Tibial nerve (tissue), 4 donors: ENCODE data around the gene IP6K1. TPM values are rescaled to one million over a fixed set of nuclear protein-coding genes. Genes with fewer than 3 reads are reported as not detected.
"Not testable (repeated sequence)": the region's sequence is repeated elsewhere in the genome, so short reads cannot be mapped to it uniquely, and the experiment has no call there.

Experiments used
- DNase-seq, 2 donors: peaks; one replicate each; pipeline ENCODE4 v3.0.0-alpha.2; 2019; ENCODE audit warnings: low spot score in 2 of 2
- H3K27ac ChIP-seq, 4 donors: fragments of 200-600 bp; sonication (generic) in 3 of 4; one replicate each; pipeline ENCODE4 v1.5.1; 2017 to 2019; ENCODE audit warnings: mild to moderate bottlenecking in 1 of 4
- H3K27me3 ChIP-seq, 2 donors: fragments of 200-600 bp; sonication (generic) in 1 of 2; one replicate each; pipeline versions ENCODE4 v1.5.1 to v1.6.0; 2017 to 2019
- H3K36me3 ChIP-seq, 3 donors: fragments of 200-600 bp; sonication (generic); one replicate each; pipeline ENCODE4 v1.5.1; 2018 to 2019
- H3K4me1 ChIP-seq, 4 donors: fragments of 200-600 bp; sonication (generic) in 3 of 4; one replicate each; pipeline ENCODE4 v1.5.1; 2017 to 2019
- H3K4me3 ChIP-seq, 4 donors: fragments of 200-600 bp; sonication (generic) in 3 of 4; one replicate each; pipeline ENCODE4 v1.5.1; 2017 to 2019; ENCODE audit warnings: mild to moderate bottlenecking in 1 of 4, moderate library complexity in 1 of 4
- H3K9me3 ChIP-seq, 4 donors: fragments of 200-600 bp; sonication (generic) in 3 of 4; one replicate each; pipeline ENCODE4 v1.5.1; 2017 to 2019
- EP300 ChIP-seq, 2 donors: sonication (generic); formaldehyde crosslinking; IDR thresholded peaks; one replicate each; pipeline ENCODE4 v1.6.1; 2017; ENCODE audit warnings: antibody characterized with exemption in 2 of 2, mild to moderate bottlenecking in 1 of 2
- POLR2A ChIP-seq, 2 donors: fragments of 450-650 bp; IDR thresholded peaks; one replicate each; pipeline ENCODE4 v1.6.1; 2017; ENCODE audit warnings: antibody characterized with exemption in 2 of 2, mild to moderate bottlenecking in 2 of 2, moderate library complexity in 2 of 2
- WGBS, 2 donors: methylation state at CpG; one replicate each; pipeline ENCODE4 v1.1.5; 2018; 5-methylcytosine and 5-hydroxymethylcytosine counted together
- total RNA-seq, 4 donors: library from RNA; depleted of rRNA; stranded (reverse); fragments of >200 nt; gene quantifications; one replicate each; pipeline ENCODE4 v1.1.0, GENCODE V29; 2016
- TF ChIP-seq, protein P1 (sequence below), 5 experiments: fragments of 200-600 bp in 3 of 5; fragments of 450-650 bp in 2 of 5; sonication (generic) in 3 of 5; IDR thresholded peaks; one replicate each; pipeline ENCODE4 v1.5.1; 2016 to 2019; ENCODE audit warnings: antibody characterized with exemption in 5 of 5, mild to moderate bottlenecking in 3 of 5, moderate library complexity in 2 of 5

Gene IP6K1
- total RNA-seq, 4 donors from 2014 or later = 43.2 to 77.5 (median 50.7) TPM

DNA sequence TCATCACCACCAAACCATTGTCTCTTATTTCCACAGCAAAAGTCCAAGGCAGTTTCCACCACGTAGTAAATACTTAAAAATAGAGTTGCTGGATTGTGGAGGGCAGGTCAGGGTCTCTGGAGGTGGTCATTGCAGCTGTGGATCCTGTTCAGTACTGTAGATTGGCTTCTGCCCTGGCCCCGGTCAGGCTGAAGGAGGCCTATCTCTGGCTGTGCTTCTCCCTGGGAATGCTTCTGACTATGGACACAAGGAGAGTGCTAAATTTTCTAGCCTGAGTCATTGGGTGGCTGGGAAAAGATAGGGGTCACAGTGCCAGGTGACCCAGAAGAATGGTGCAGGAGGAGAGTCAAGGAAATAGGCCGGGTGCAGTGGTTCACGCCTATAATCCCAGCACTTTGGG, 36.3 kb downstream of the IP6K1 start:
- Histone ChIP-seq H3K9me3 (no peaks in the 10 kb centered on the region), H3K4me3 (no peak overlapping the region), H3K36me3 (peaks cover 0 to 29% (median 6%) of the 10 kb centered on the region in 3 donors), H3K27me3 (no peaks in the 10 kb centered on the region), H3K4me1 (peaks cover 0 to 59% (median 9%) of the 10 kb centered on the region in 4 donors), H3K27ac (no peak overlapping the region)
- TF ChIP-seq, protein P1, sequence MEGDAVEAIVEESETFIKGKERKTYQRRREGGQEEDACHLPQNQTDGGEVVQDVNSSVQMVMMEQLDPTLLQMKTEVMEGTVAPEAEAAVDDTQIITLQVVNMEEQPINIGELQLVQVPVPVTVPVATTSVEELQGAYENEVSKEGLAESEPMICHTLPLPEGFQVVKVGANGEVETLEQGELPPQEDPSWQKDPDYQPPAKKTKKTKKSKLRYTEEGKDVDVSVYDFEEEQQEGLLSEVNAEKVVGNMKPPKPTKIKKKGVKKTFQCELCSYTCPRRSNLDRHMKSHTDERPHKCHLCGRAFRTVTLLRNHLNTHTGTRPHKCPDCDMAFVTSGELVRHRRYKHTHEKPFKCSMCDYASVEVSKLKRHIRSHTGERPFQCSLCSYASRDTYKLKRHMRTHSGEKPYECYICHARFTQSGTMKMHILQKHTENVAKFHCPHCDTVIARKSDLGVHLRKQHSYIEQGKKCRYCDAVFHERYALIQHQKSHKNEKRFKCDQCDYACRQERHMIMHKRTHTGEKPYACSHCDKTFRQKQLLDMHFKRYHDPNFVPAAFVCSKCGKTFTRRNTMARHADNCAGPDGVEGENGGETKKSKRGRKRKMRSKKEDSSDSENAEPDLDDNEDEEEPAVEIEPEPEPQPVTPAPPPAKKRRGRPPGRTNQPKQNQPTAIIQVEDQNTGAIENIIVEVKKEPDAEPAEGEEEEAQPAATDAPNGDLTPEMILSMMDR (IDR thresholded peaks at IDR 0.05) = no peak
- WGBS, 2 donors = 84 to 86% methylated on average over 4 of the region's 4 CpGs
- DNase-seq = no peak

DNA sequence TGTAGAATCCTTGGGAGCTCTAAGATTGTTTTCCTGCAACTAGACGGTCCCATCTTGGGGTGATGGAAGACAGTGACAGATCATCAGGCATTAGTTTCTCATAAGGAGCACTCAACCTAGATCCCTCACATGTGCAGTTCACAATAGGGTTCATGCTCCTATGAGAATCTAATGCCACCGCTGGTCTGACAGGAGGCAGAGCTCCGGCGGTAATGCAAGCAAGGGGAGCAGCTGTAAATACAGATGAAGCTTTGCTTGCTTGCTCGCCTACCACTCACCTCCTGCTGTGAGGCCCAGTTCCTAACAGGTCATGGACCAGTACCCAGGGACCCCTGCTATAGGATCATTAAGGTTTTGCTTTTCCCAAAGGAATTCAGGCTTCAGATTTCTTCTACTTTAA, 37.5 kb downstream of the IP6K1 start:
- H3K9me3 ChIP-seq, H3K4me3 ChIP-seq, H3K27me3 ChIP-seq, DNase-seq, H3K27ac ChIP-seq: not testable (repeated sequence)
- H3K36me3 ChIP-seq = peaks cover 0 to 33% (median 6%) of the 10 kb centered on the region in 3 donors
- WGBS, 2 donors = 82 to 91% methylated on average over 5 of the region's 5 CpGs
- H3K4me1 ChIP-seq = peaks cover 0 to 54% (median 6%) of the 10 kb centered on the region in 4 donors

DNA sequence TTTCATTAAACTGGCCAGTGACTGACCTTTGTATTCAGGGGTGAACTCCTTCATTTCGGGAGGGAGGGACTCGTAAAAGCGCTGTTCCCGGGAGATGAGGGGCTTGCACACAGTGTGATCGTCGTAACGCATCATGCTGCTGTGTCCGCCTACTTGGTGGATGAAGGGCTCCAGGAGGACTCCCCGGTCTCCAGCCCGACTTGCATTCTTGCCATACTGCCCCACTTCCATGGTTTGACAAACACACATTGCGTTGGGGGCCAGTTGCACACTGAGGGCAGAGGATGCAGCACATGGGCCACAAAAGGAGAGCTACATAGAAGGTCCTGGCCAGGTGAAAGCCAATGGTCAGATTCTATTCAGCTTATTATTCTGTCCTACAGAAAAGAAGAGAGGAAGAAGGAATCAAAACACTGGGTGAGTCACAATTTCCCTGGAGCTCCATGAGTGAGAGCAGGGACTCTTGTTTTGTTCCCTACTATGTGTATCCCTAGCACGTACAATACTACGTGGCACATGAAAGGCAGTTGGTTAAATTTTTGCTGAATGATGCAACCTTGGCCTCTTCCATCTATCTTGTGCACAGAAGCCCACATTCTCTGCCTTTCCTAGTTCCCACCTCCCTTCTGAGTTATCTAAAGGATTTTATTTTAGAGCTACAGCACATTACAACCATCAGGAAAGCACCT, 38.4 kb downstream of the IP6K1 start:
- TF ChIP-seq EP300 (IDR thresholded peaks at IDR 0.05) = no peak
- TF ChIP-seq POLR2A (IDR thresholded peaks at IDR 0.05) = no peak
- TF ChIP-seq, protein P1 (IDR thresholded peaks at IDR 0.05) = no peak
- WGBS, 2 donors = 74 to 75% methylated on average over 10 to 13 of the region's 13 CpGs
- no peak overlapping the region for H3K27ac ChIP-seq

DNA sequence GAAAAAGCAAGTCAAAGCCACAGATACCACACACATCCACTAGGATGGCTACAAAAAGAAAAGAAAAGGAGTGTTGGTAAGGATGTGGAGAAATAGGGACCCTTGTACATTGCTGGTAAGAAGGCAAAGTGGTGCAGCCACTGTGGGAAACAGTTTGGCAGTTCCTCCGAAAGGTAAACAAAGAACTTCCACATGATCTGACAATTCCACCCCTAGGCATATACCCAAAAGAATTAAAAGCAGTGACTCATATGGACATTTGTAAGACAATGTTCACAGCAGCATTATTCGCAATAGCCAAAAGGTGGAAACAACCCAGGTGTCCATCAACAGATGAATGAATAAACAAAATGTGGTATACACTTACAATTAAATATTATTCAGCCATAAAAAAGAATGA, 40.4 kb downstream of the IP6K1 start:
- Histone ChIP-seq H3K4me1 (peaks cover 0 to 31% (median 0%) of the 10 kb centered on the region in 4 donors), H3K27ac (no peak overlapping the region), H3K9me3 (no peaks in the 10 kb centered on the region), H3K36me3 (peaks cover 0 to 50% (median 6%) of the 10 kb centered on the region in 3 donors), H3K27me3 (no peaks in the 10 kb centered on the region), H3K4me3 (no peak overlapping the region)
- no peak for DNase-seq
- TF ChIP-seq, protein P1 (IDR thresholded peaks at IDR 0.05) = no peak
- TF ChIP-seq POLR2A (IDR thresholded peaks at IDR 0.05) (no peak), EP300 (IDR thresholded peaks at IDR 0.05) (no peak)
- WGBS, 2 donors = 77 to 91% methylated on average over 2 of the region's 2 CpGs

More for the DNA sequence above, 38.4 kb downstream of the IP6K1 start:
- no peak overlapping the region for H3K4me3 ChIP-seq
- H3K9me3 ChIP-seq = no peaks in the 10 kb centered on the region
- no peaks in the 10 kb centered on the region for H3K27me3 ChIP-seq
- DNase-seq = no peak
- peaks cover 0 to 40% (median 6%) of the 10 kb centered on the region in 3 donors for H3K36me3 ChIP-seq
- peaks cover 0 to 45% (median 2%) of the 10 kb centered on the region in 4 donors for H3K4me1 ChIP-seq

DNA sequence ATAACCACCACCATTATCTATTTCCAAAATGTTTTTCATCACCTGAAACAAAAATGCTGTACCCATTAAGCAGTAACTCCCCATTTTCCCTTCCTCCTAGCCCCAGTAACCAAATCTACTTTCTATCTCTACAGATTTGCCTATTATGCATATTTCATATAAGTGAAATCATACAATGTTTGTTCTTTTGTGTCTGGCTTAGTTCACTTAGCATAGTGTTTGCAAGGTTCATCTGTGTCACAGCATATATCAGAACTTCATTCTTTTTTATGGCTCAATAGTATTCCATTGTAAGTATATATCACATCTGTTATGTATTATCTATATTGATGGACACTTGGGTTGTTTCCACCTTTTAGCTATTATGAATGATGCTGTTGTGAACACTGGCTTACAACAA, 45.9 kb downstream of the IP6K1 start:
- DNase-seq = no peak
- H3K36me3 ChIP-seq = peaks cover 0 to 58% (median 8%) of the 10 kb centered on the region in 3 donors
- H3K27ac ChIP-seq = no peak overlapping the region
- TF ChIP-seq, protein P1 (IDR thresholded peaks at IDR 0.05) = no peak
- no peak for TF ChIP-seq POLR2A (IDR thresholded peaks at IDR 0.05)
- no peak for TF ChIP-seq EP300 (IDR thresholded peaks at IDR 0.05)
- H3K4me3 ChIP-seq = no peak overlapping the region
- H3K9me3 ChIP-seq = no peaks in the 10 kb centered on the region
- H3K27me3 ChIP-seq = no peaks in the 10 kb centered on the region
- peaks cover 0 to 5% (median 0%) of the 10 kb centered on the region in 4 donors for H3K4me1 ChIP-seq
